Measurements from ENCODE around the gene HS2ST1. TPM values are rescaled to one million over a fixed set of nuclear protein-coding genes. Genes with fewer than 3 reads are reported as not detected.
"Not testable (repeated sequence)": the region's sequence is repeated elsewhere in the genome, so short reads cannot be mapped to it uniquely, and the experiment has no call there.

Gene HS2ST1
- total RNA-seq, 2 experiments from 2014 or later = 20.9 to 25.3 TPM

- Mint-ChIP-seq H3K9me3 (ENCODE audit: insufficient read depth) (peaks cover 4% of the 10 kb centered on the region), H3K27ac (no peak overlapping the region), H3K36me3 (ENCODE audit: low read depth) (peaks cover 5% of the 10 kb centered on the region), H3K27me3 (ENCODE audit: low read depth) (no peaks in the 10 kb centered on the region), H3K4me3 (no peak overlapping the region), H3K4me1 (ENCODE audit: low read depth) (peaks cover 6% of the 10 kb centered on the region)
- DNase-seq (no peak), ATAC-seq (no peak)
- ChIA-PET POLR2A (no interaction called here), CTCF (interaction anchor here (0.6 kb wide), 1 partner anchor 137 kb away, joined by 3 read pairs; no protein-coding TSS in a partner anchor)
These were observed 138.5 kb downstream of the HS2ST1 start for GRCh38 chr1:87052961-87053360.

GRCh38 chr1:87053446-87053845 lies 139.0 kb downstream of the HS2ST1 start:
- peaks cover 6% of the 10 kb centered on the region for H3K4me1 Mint-ChIP-seq (ENCODE audit: low read depth)
- peaks cover 3% of the 10 kb centered on the region for H3K36me3 Mint-ChIP-seq (ENCODE audit: low read depth)
- H3K4me3 Mint-ChIP-seq = no peak overlapping the region
- H3K27me3 Mint-ChIP-seq (ENCODE audit: low read depth) = no peaks in the 10 kb centered on the region
- DNase-seq (no peak), ATAC-seq (no peak)
- H3K27ac Mint-ChIP-seq = no peak overlapping the region
- CTCF ChIA-PET = no interaction called here
- H3K9me3 Mint-ChIP-seq (ENCODE audit: insufficient read depth) = peaks cover 4% of the 10 kb centered on the region
- POLR2A ChIA-PET = no interaction called here

DNA sequence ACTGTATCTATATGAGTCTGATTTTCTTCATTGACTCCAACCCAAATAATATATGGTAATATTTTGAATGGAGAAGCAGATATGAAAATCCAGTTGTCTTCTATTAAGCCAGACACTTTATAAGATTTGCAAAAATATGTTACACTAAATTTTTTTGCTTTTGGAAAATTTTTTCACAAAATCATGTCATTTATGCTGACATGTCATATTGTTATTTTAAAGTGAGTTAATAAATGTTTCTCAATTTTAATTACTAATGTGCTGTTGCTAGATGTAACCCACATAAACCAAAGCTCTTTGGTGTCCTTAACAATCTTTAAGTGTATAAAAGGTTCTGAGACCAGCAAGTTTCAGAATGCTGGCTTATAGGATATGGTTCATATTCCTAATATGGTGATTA lies 142.5 kb downstream of the HS2ST1 start:
- ChIA-PET CTCF (no interaction called here), POLR2A (no interaction called here)
- no peak overlapping the region for H3K4me3 Mint-ChIP-seq
- no peak for ATAC-seq
- DNase-seq = no peak
- H3K36me3 Mint-ChIP-seq (ENCODE audit: low read depth) = no peaks in the 10 kb centered on the region
- H3K9me3 Mint-ChIP-seq (ENCODE audit: insufficient read depth) = no peaks in the 10 kb centered on the region
- no peaks in the 10 kb centered on the region for H3K27me3 Mint-ChIP-seq (ENCODE audit: low read depth)
- peaks cover 5% of the 10 kb centered on the region for H3K4me1 Mint-ChIP-seq (ENCODE audit: low read depth)
- H3K27ac Mint-ChIP-seq = no peak overlapping the region

DNA sequence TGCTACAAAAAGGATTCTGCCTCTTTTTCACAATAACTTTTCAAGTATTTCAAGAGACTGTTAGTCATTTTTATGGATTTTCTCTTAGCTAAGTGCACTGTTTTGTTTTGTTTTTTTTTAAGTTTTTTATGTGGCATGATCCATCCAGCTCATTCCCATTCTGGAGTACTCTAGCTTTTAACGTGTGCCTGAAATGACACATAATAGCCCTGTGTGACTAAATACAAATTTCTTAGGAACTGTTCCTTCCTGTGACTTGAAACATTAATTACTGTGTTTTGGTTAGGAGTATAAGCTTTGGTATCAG lies 143.9 kb downstream of the HS2ST1 start:
- ChIA-PET POLR2A (no interaction called here), CTCF (no interaction called here)
- Mint-ChIP-seq H3K36me3 (ENCODE audit: low read depth) (peaks cover under 1% of the 10 kb centered on the region), H3K4me1 (ENCODE audit: low read depth) (peaks cover 6% of the 10 kb centered on the region), H3K27ac (no peak overlapping the region), H3K9me3 (ENCODE audit: insufficient read depth) (peaks cover 7% of the 10 kb centered on the region), H3K4me3 (no peak overlapping the region), H3K27me3 (ENCODE audit: low read depth) (no peaks in the 10 kb centered on the region)
- DNase-seq = no peak
- ATAC-seq = no peak

DNA sequence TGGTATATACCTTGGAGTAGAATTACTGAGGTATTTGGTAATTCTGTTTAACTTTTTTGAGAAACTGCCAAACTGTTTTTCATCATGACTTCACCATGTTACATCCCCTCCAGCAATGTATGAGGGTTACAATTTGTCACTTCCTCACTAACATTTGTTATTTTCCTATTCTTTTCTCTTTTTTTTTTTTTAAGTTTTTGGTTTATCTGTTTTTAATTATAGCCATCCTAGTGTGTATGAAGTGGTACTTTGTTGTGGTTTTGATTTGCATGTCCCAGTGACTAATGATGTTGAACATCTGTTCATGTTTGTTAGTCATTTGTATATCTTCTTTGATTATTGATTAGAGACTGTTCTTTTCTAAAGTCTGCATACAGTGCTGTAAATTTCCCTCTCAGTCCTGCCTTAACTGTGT lies 147.3 kb downstream of the HS2ST1 start:
- ATAC-seq (no peak), DNase-seq (no peak)
- peaks cover 16% of the 10 kb centered on the region for H3K9me3 Mint-ChIP-seq (ENCODE audit: insufficient read depth)
- H3K4me3 Mint-ChIP-seq = no peak overlapping the region
- H3K27me3 Mint-ChIP-seq (ENCODE audit: low read depth) = no peaks in the 10 kb centered on the region
- ChIA-PET CTCF (no interaction called here), POLR2A (no interaction called here)
- H3K27ac Mint-ChIP-seq = no peak overlapping the region
- H3K4me1 Mint-ChIP-seq (ENCODE audit: low read depth) = peaks cover 6% of the 10 kb centered on the region
- H3K36me3 Mint-ChIP-seq (ENCODE audit: low read depth) = peaks cover 14% of the 10 kb centered on the region

DNA sequence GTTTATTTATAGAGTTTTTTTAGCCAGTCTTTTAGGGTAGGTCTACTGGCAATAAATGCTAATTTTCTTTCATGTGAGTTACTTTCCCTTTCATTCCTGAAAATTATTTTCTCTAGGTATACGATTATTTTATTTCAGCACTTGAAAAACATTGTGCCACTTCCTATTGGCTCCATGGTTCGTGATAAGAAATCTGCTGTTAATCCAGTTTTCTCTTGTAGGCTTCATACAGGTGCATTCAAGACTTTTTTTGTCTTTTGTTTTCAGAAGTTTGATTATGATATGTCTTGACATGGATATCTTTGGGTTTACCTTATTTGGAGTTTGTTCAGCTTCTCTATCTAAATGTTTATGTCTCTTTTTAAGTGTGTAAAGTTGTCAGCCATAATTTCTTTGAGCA lies 148.3 kb downstream of the HS2ST1 start:
- Mint-ChIP-seq H3K27ac (no peak overlapping the region), H3K36me3 (ENCODE audit: low read depth) (peaks cover 14% of the 10 kb centered on the region), H3K9me3 (ENCODE audit: insufficient read depth) (peaks cover 16% of the 10 kb centered on the region), H3K27me3 (ENCODE audit: low read depth) (no peaks in the 10 kb centered on the region), H3K4me1 (ENCODE audit: low read depth) (peaks cover 6% of the 10 kb centered on the region), H3K4me3 (no peak overlapping the region)
- ATAC-seq (no peak), DNase-seq (no peak)
- ChIA-PET CTCF (no interaction called here), POLR2A (no interaction called here)

DNA sequence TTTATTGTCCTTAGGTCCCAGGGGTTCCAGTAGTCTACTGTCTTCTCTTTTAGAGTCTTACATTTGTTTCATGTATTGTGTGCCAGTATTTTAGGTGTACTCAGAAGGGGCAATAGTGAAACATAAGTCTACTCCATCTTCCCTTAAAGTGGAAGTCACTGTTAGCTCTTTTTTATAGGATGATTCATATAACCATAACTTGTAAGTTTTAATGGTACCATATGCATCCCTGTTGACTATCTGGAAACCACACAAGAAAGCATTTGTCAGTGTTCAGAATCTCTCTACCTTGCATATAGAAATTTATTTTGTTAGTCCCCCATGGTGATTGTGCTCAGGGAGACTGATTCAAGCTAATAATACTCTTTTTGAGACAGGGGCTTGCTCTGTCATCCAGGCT lies 149.9 kb downstream of the HS2ST1 start:
- CTCF ChIA-PET = no interaction called here

GRCh38 chr1:87064986-87065385 lies 150.6 kb downstream of the HS2ST1 start:
- H3K36me3 Mint-ChIP-seq (ENCODE audit: low read depth) = peaks cover 14% of the 10 kb centered on the region
- H3K27me3 Mint-ChIP-seq (ENCODE audit: low read depth) = no peaks in the 10 kb centered on the region
- H3K27ac Mint-ChIP-seq = no peak overlapping the region
- H3K4me1 Mint-ChIP-seq (ENCODE audit: low read depth) = peaks cover 6% of the 10 kb centered on the region
- ChIA-PET POLR2A (no interaction called here), CTCF (interaction anchor here (1.6 kb wide), 1 partner anchor 19 kb away, joined by 5 read pairs; no protein-coding TSS in a partner anchor)
- no peak overlapping the region for H3K4me3 Mint-ChIP-seq
- ATAC-seq (no peak), DNase-seq (no peak)
- peaks cover 16% of the 10 kb centered on the region for H3K9me3 Mint-ChIP-seq (ENCODE audit: insufficient read depth)

More for the DNA sequence above, 149.9 kb downstream of the HS2ST1 start:
- Mint-ChIP-seq H3K36me3 (ENCODE audit: low read depth) (peaks cover 14% of the 10 kb centered on the region), H3K27me3 (ENCODE audit: low read depth) (no peaks in the 10 kb centered on the region), H3K4me1 (ENCODE audit: low read depth) (peaks cover 6% of the 10 kb centered on the region), H3K4me3 (no peak overlapping the region), H3K27ac (no peak overlapping the region), H3K9me3 (ENCODE audit: insufficient read depth) (peaks cover 16% of the 10 kb centered on the region)
- POLR2A ChIA-PET = no interaction called here
- no peak for DNase-seq
- no peak for ATAC-seq

- ATAC-seq; POLR2A ChIA-PET; DNase-seq; H3K4me3 Mint-ChIP-seq; H3K27me3 Mint-ChIP-seq (ENCODE audit: low read depth); H3K4me1 Mint-ChIP-seq (ENCODE audit: low read depth); CTCF ChIA-PET; H3K27ac Mint-ChIP-seq: not testable (repeated sequence)
- Mint-ChIP-seq H3K9me3 (ENCODE audit: insufficient read depth) (peaks cover 16% of the 10 kb centered on the region), H3K36me3 (ENCODE audit: low read depth) (peaks cover 14% of the 10 kb centered on the region)
These were observed 152.3 kb downstream of the HS2ST1 start for GRCh38 chr1:87066708-87067107.

DNA sequence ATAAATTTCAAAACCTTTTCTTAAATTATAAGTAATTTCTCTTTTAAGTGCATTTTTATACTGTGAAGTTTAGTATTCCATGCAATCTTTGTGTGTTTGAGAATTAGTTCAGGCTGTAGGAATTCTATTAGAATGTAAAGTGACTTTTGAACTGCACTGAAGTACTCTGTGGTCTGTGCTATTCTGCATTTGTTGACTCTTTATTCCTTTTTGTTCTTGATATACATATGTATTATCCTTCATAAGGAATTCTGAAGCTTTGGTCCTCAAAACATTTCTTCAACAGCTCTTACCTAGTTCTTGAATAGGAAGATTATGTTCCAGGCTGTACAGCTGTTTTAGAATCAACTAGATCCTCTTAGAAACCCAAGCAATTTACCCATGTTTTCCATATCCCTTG lies 158.0 kb downstream of the HS2ST1 start:
- no peaks in the 10 kb centered on the region for H3K4me1 Mint-ChIP-seq (ENCODE audit: low read depth)
- H3K4me3 Mint-ChIP-seq = no peak overlapping the region
- H3K36me3 Mint-ChIP-seq (ENCODE audit: low read depth) = peaks cover 2% of the 10 kb centered on the region
- no peaks in the 10 kb centered on the region for H3K9me3 Mint-ChIP-seq (ENCODE audit: insufficient read depth)
- H3K27ac Mint-ChIP-seq = no peak overlapping the region
- CTCF ChIA-PET = interaction anchor here (1.3 kb wide), 1 partner anchor 21 kb away, joined by 3 read pairs; no protein-coding TSS in a partner anchor
- POLR2A ChIA-PET = no interaction called here
- DNase-seq (no peak), ATAC-seq (no peak)
- no peaks in the 10 kb centered on the region for H3K27me3 Mint-ChIP-seq (ENCODE audit: low read depth)

DNA sequence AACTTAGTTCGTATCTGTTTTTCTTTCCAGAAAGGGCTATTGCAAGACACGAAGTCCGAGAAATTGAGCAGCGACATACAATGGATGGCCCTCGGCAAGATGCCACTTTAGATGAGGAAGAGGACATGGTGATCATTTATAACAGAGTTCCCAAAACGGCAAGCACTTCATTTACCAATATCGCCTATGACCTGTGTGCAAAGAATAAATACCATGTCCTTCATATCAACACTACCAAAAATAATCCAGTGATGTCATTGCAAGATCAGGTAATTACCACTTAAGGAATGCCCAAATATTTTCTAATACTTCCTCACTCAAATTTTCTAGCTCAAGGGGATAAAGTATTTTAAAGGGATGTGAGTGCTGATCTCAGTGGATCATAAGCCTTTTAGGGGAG lies 158.5 kb downstream of the HS2ST1 start:
- Mint-ChIP-seq H3K4me1 (ENCODE audit: low read depth) (no peaks in the 10 kb centered on the region), H3K9me3 (ENCODE audit: insufficient read depth) (no peaks in the 10 kb centered on the region), H3K27ac (no peak overlapping the region), H3K4me3 (no peak overlapping the region), H3K36me3 (ENCODE audit: low read depth) (peaks cover 2% of the 10 kb centered on the region), H3K27me3 (ENCODE audit: low read depth) (no peaks in the 10 kb centered on the region)
- POLR2A ChIA-PET = no interaction called here
- DNase-seq = no peak
- CTCF ChIA-PET = interaction anchor here (1.3 kb wide), 1 partner anchor 21 kb away, joined by 3 read pairs; no protein-coding TSS in a partner anchor
- ATAC-seq = no peak

DNA sequence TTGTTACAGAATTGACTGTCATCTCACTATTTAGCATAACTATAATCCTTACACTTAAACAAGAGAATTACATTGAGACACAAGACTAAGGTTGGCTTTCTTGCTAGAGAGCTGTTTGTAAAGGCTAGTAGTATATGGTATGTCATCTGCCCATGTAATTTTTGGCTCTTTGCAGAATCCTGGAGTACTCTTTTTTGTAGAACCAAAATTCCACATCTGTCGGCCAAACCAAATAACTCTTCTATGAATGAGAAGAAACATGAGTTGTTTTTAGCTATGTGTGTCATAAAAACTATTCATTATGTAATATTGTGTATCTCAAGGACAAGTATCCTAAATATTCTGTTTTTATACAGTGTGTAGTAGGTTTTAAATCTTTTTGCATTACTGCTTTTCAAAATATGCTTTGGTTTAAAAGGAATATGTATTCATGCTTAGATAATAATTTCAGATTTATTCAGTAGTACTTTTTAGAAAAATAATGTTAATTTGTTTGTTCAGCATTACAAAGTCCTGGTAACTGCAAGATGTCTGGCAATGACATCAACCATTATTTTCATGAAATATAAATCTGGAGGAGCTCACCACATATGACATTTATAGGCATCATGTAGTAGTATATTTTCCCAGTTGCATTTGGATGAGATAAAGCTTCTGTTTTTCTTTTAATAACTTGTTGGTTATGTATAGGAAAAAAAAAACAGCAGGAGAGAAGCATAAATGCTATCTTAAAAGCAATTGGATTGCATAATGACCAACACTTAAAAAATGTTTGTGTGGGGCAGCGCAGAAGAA lies 159.8 kb downstream of the HS2ST1 start:
- H3K27me3 Mint-ChIP-seq (ENCODE audit: low read depth) = no peaks in the 10 kb centered on the region
- ChIA-PET POLR2A (no interaction called here), CTCF (interaction anchor here (1.5 kb wide), 1 partner anchor 10 kb away, joined by 5 read pairs; no protein-coding TSS in a partner anchor)
- H3K36me3 Mint-ChIP-seq (ENCODE audit: low read depth) = peaks cover 2% of the 10 kb centered on the region
- H3K4me1 Mint-ChIP-seq (ENCODE audit: low read depth) = no peaks in the 10 kb centered on the region
- H3K27ac Mint-ChIP-seq = no peak overlapping the region
- DNase-seq = no peak
- no peak for ATAC-seq
- no peaks in the 10 kb centered on the region for H3K9me3 Mint-ChIP-seq (ENCODE audit: insufficient read depth)
- H3K4me3 Mint-ChIP-seq = no peak overlapping the region

Measured in activated CD8-positive, alpha-beta T cell treated with anti-CD3 and anti-CD28 coated beads, Interleukin-2, amount 10 ng/mL, durations not matched to agents 7 days and 5 days (primary cell).